Endothelial cell of umbilical vein (primary cell): ENCODE data around the gene RIPK4.

Experiments used
- EZH2 ChIP-seq: IDR thresholded peaks from 2 replicates; pipeline ENCODE4 v1.6.1; 2012; ENCODE audit warnings: borderline replicate concordance, low read depth, mild to moderate bottlenecking, moderate library complexity, low read length, inconsistent platforms; ENCODE audit not compliant: severe bottlenecking
- GATA2 ChIP-seq: IDR thresholded peaks from 2 replicates; pipeline ENCODE4 v1.7.0; 2011; ENCODE audit warnings: low read depth, mild to moderate bottlenecking, moderate library complexity, mixed read lengths, low read length; ENCODE audit not compliant: insufficient read length, insufficient read depth
- JUN ChIP-seq: IDR thresholded peaks from 2 replicates; pipeline ENCODE4 v1.6.1; 2011; ENCODE audit warnings: borderline replicate concordance, low read depth; ENCODE audit not compliant: insufficient read length, insufficient read depth
- MYC ChIP-seq: IDR thresholded peaks from one replicate; pipeline ENCODE4 v1.6.1; 2011; ENCODE audit warnings: mild to moderate bottlenecking, low read depth, low read length
- POLR2A ChIP-seq: IDR thresholded peaks from 2 replicates; pipeline ENCODE4 v1.6.1; 2012; ENCODE audit warnings: low read depth, mild to moderate bottlenecking, control low read depth, low read length
- POLR2AphosphoS5 ChIP-seq: IDR thresholded peaks from 2 replicates; pipeline ENCODE4 v1.6.1; 2012; ENCODE audit warnings: low read depth, mild to moderate bottlenecking, control low read depth, low read length, moderate library complexity; ENCODE audit not compliant: insufficient read depth
- TF ChIP-seq, protein P1 (sequence below), 2 donors: IDR thresholded peaks; 1 replicate in 1 of 2; 2 replicates in 1 of 2; pipeline ENCODE4 v1.5.1; 2011; ENCODE audit warnings: low read length in 2 of 2, mild to moderate bottlenecking in 2 of 2, moderate library complexity in 2 of 2, control low read depth in 1 of 2, inconsistent platforms in 1 of 2, low read depth in 1 of 2; ENCODE audit not compliant: insufficient read depth in 1 of 2; ENCODE audit errors: extremely low read depth in 1 of 2
- TF ChIP-seq, protein P2 (sequence below): IDR thresholded peaks from 2 replicates; pipeline ENCODE4 v1.6.1; 2011; ENCODE audit not compliant: insufficient read depth, insufficient read length

- TF ChIP-seq MYC (no peak), POLR2A (no peak), EZH2 (no peak), JUN (no peak), POLR2AphosphoS5 (no peak), GATA2 (no peak)
- TF ChIP-seq, protein P1, sequence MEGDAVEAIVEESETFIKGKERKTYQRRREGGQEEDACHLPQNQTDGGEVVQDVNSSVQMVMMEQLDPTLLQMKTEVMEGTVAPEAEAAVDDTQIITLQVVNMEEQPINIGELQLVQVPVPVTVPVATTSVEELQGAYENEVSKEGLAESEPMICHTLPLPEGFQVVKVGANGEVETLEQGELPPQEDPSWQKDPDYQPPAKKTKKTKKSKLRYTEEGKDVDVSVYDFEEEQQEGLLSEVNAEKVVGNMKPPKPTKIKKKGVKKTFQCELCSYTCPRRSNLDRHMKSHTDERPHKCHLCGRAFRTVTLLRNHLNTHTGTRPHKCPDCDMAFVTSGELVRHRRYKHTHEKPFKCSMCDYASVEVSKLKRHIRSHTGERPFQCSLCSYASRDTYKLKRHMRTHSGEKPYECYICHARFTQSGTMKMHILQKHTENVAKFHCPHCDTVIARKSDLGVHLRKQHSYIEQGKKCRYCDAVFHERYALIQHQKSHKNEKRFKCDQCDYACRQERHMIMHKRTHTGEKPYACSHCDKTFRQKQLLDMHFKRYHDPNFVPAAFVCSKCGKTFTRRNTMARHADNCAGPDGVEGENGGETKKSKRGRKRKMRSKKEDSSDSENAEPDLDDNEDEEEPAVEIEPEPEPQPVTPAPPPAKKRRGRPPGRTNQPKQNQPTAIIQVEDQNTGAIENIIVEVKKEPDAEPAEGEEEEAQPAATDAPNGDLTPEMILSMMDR (IDR thresholded peaks at IDR 0.05; ENCODE audit: extremely low read depth in 1 of 2, insufficient read depth in 1 of 2, low read depth in 1 of 2, low read length in 2 of 2) = no peak
- TF ChIP-seq, protein P2, sequence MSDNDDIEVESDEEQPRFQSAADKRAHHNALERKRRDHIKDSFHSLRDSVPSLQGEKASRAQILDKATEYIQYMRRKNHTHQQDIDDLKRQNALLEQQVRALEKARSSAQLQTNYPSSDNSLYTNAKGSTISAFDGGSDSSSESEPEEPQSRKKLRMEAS = no peak
Measured at GRCh38 chr21:41745971-41746743, 20.7 kb downstream of the RIPK4 start.
